ENCODE results near the gene ABCB11.

- TF ChIP-seq CTCF (IDR thresholded peaks at IDR 0.05; ENCODE audit: low read depth, low read length), result no peak
- TF ChIP-seq EZH2phosphoT487 (IDR thresholded peaks at IDR 0.05; ENCODE audit: low read depth), result no peak
Observed at GRCh38 chr2:169026056-169026455, 5.1 kb downstream of the ABCB11 start.

All from OCI-LY3 (cell line).